ENCODE measurements around the gene GNAQ. TPM values are rescaled to one million over a fixed set of nuclear protein-coding genes. Genes with fewer than 3 reads are reported as not detected.

Gene GNAQ
- total and polyA plus RNA-seq, 2 donors (not counting 1 experiment from before 2014, with no cell fraction given): 0.60 to 1.4 TPM

GRCh38 chr9:77793849-77794248 is 237.8 kb downstream of the GNAQ start:
- ChIA-PET CTCF (no interaction called here), POLR2A (no interaction called here)
- WGBS (ENCODE audit: insufficient coverage): 100% methylated on average over 2 of the region's 2 CpGs
- no peak overlapping the region for H3K4me3 ChIP-seq (ENCODE audit: control extremely low read depth in 1 of 5, extremely low read depth in 1 of 5, insufficient read depth in 1 of 5, low read depth in 2 of 5, low read length in 4 of 5)
- DNase-seq: no peak
- H3K27ac Mint-ChIP-seq: no peak overlapping the region
- no peaks in the 10 kb centered on the region for H3K27me3 ChIP-seq (replicated peaks in 1 of 4; ENCODE audit: control extremely low read depth in 1 of 4, control insufficient read depth in 3 of 4, insufficient read depth in 4 of 4, low read length in 3 of 4)
- ATAC-seq (ENCODE audit: low read depth): no peak
- intact Hi-C loops (cut with micrococcal nuclease): no loop called here
- no peak overlapping the region for H2AFZ ChIP-seq (ENCODE audit: insufficient read depth, low read depth, low read length, poor library complexity, severe bottlenecking)
- no peaks in the 10 kb centered on the region for H3K36me3 ChIP-seq (replicated peaks in 1 of 2; ENCODE audit: control extremely low read depth in 1 of 2, control insufficient read depth in 1 of 2, extremely low read depth in 1 of 2, insufficient read depth in 2 of 2, low read length in 1 of 2)
- no peaks in the 10 kb centered on the region for H3K27me3 Mint-ChIP-seq
- H3K4me1 Mint-ChIP-seq: no peaks in the 10 kb centered on the region
- no peaks in the 10 kb centered on the region for H3K9me3 ChIP-seq (ENCODE audit: control extremely low read depth in 1 of 3, control insufficient read depth in 2 of 3, insufficient read depth in 1 of 3, low read length in 2 of 3)
- no peak overlapping the region for H3K4me3 Mint-ChIP-seq
- no peaks in the 10 kb centered on the region for H3K9me3 Mint-ChIP-seq (ENCODE audit: insufficient read depth)
- H3K27ac ChIP-seq (ENCODE audit: low read length in 2 of 2): no peak overlapping the region
- H3K4me2 ChIP-seq (replicated peaks; ENCODE audit: low read depth, low read length, poor library complexity, severe bottlenecking): no peak overlapping the region
- H3K9ac ChIP-seq (ENCODE audit: low read length): no peak overlapping the region
- TF ChIP-seq EZH2 (IDR thresholded peaks at IDR 0.05; ENCODE audit: borderline replicate concordance, insufficient read depth, low read depth, low read length, poor library complexity, severe bottlenecking): no peak
- no peak for TF ChIP-seq CTCF (IDR thresholded peaks at IDR 0.05)
- H4K20me1 ChIP-seq (ENCODE audit: control insufficient read depth, insufficient read depth, low read length, poor library complexity, severe bottlenecking): no peaks in the 10 kb centered on the region
- no peaks in the 10 kb centered on the region for H3K79me2 ChIP-seq (ENCODE audit: control insufficient read depth, insufficient read depth, low read length)
- no peaks in the 10 kb centered on the region for H3K4me1 ChIP-seq (ENCODE audit: control insufficient read depth in 2 of 2, insufficient read depth in 2 of 2, low read length in 2 of 2)

- H3K9ac ChIP-seq (ENCODE audit: low read length): no peak overlapping the region
- no peaks in the 10 kb centered on the region for H3K4me1 ChIP-seq (ENCODE audit: control insufficient read depth in 2 of 2, insufficient read depth in 2 of 2, low read length in 2 of 2)
- ChIA-PET POLR2A (no interaction called here), CTCF (no interaction called here)
- no peaks in the 10 kb centered on the region for H4K20me1 ChIP-seq (ENCODE audit: control insufficient read depth, insufficient read depth, low read length, poor library complexity, severe bottlenecking)
- Mint-ChIP-seq H3K4me3 (no peak overlapping the region), H3K27me3 (peaks cover 2% of the 10 kb centered on the region), H3K9me3 (ENCODE audit: insufficient read depth) (no peaks in the 10 kb centered on the region), H3K27ac (no peak overlapping the region), H3K4me1 (no peaks in the 10 kb centered on the region)
- DNase-seq: no peak
- no peak overlapping the region for H3K4me2 ChIP-seq (replicated peaks; ENCODE audit: low read depth, low read length, poor library complexity, severe bottlenecking)
- no peaks in the 10 kb centered on the region for H3K9me3 ChIP-seq (ENCODE audit: control extremely low read depth in 1 of 3, control insufficient read depth in 2 of 3, insufficient read depth in 1 of 3, low read length in 2 of 3)
- H3K36me3 ChIP-seq (replicated peaks in 1 of 2; ENCODE audit: control extremely low read depth in 1 of 2, control insufficient read depth in 1 of 2, extremely low read depth in 1 of 2, insufficient read depth in 2 of 2, low read length in 1 of 2): no peaks in the 10 kb centered on the region
- intact Hi-C loops (cut with micrococcal nuclease): no loop called here
- H2AFZ ChIP-seq (ENCODE audit: insufficient read depth, low read depth, low read length, poor library complexity, severe bottlenecking): no peak overlapping the region
- H3K79me2 ChIP-seq (ENCODE audit: control insufficient read depth, insufficient read depth, low read length): no peaks in the 10 kb centered on the region
- no peak overlapping the region for H3K4me3 ChIP-seq (ENCODE audit: control extremely low read depth in 1 of 5, extremely low read depth in 1 of 5, insufficient read depth in 1 of 5, low read depth in 2 of 5, low read length in 4 of 5)
- no peak for ATAC-seq (ENCODE audit: low read depth)
- no peaks in the 10 kb centered on the region for H3K27me3 ChIP-seq (replicated peaks in 1 of 4; ENCODE audit: control extremely low read depth in 1 of 4, control insufficient read depth in 3 of 4, insufficient read depth in 4 of 4, low read length in 3 of 4)
- WGBS (ENCODE audit: insufficient coverage): no CpG with 5 or more reads among the region's 5 CpGs
- H3K27ac ChIP-seq (ENCODE audit: low read length in 2 of 2): no peak overlapping the region
- TF ChIP-seq EZH2 (IDR thresholded peaks at IDR 0.05; ENCODE audit: borderline replicate concordance, insufficient read depth, low read depth, low read length, poor library complexity, severe bottlenecking): no peak
- TF ChIP-seq CTCF (IDR thresholded peaks at IDR 0.05): no peak
These were observed 241.7 kb downstream of the GNAQ start for GRCh38 chr9:77789891-77790290.

Measured in B cell (primary cell).